A549 (cell line): Measurements from ENCODE around the gene AFF2. TPM values are rescaled to one million over a fixed set of nuclear protein-coding genes. Genes with fewer than 3 reads are reported as not detected.
A peak's percentile ranks its signal among the peaks of the same experiment; 100 is the strongest.

Source experiments
- ATAC-seq, 2 experiments: fragments of 200-7000 bp in 1 of 2; fragments of >200 bp in 1 of 2; cut with Nextera tagmentation in 1 of 2; cut with Tn5 transposase in 1 of 2; 3 replicates each; pipeline versions ENCODE4 v1.8.0 to v1.9.1; 2018 to 2020; ENCODE audit warnings: mild to moderate bottlenecking in 1 of 2, moderate library complexity in 1 of 2
- CTCF ChIA-PET: fragments of 300-600 bp; sonication (Branson Sonifier 250); formaldehyde crosslinking; extraction: SDS; loops from one replicate; lab custom pipeline; 2021; ENCODE audit warnings: antibody characterized with exemption, inconsistent platforms; lab: Yijun Ruan, JAX
- POLR2A ChIA-PET: fragments of 350-600 bp; formaldehyde crosslinking; extraction: SDS; loops from one replicate; lab custom pipeline; 2021; ENCODE audit warnings: antibody characterized with exemption, inconsistent platforms; lab: Yijun Ruan, JAX
- DNase-seq, 2 experiments: peaks; one replicate each; pipeline versions ENCODE4 v3.0.0 to v3.0.0-alpha.2; 2011 to 2016; ENCODE audit warnings: low read depth in 1 of 2, low spot score in 1 of 2
- FAIRE-seq: peaks from 2 replicates; lab custom pipeline; 2011; peaks lifted over from hg19 to GRCh38; lab: Jason Lieb, UNC
- H3K27ac ChIP-seq, 2 experiments: fragments of >200 bp; sonication (Bioruptor Twin); formaldehyde crosslinking; 3 replicates each; pipeline ENCODE4 v1.5.1; 2016 to 2017
- H3K4me1 ChIP-seq: fragments of >200 bp; sonication (Bioruptor Twin); formaldehyde crosslinking; 3 replicates; pipeline ENCODE4 v1.6.1; 2016
- H3K4me2 ChIP-seq: fragments of >200 bp; sonication (Bioruptor Twin); formaldehyde crosslinking; 3 replicates; pipeline ENCODE4 v1.6.1; 2016
- H3K4me3 ChIP-seq: fragments of >200 bp; sonication (Bioruptor Twin); formaldehyde crosslinking; 3 replicates; pipeline ENCODE4 v1.5.1; 2016
- H3K9me3 ChIP-seq: fragments of >200 bp; sonication (Bioruptor Twin); formaldehyde crosslinking; 3 replicates; pipeline ENCODE4 v1.6.1; 2016
- ATOH8 ChIP-seq: fragments of 250-450 bp; sonication (Bioruptor Pico); IDR thresholded peaks from 2 replicates; pipeline ENCODE4 v1.5.0; 2020; ENCODE audit warnings: low read depth, mild to moderate bottlenecking, moderate library complexity
- CBX2 ChIP-seq: fragments of 200-600 bp; sonication (generic); IDR thresholded peaks from 2 replicates; pipeline ENCODE4 v1.6.1; 2016; ENCODE audit warnings: low read depth, mild to moderate bottlenecking, borderline replicate concordance
- CEBPB ChIP-seq, 2 experiments: fragments of >200 bp in 1 of 2; sonication (Bioruptor Twin) in 1 of 2; formaldehyde crosslinking in 1 of 2; IDR thresholded peaks; 2 replicates each; pipeline ENCODE4 v1.6.1; 2012 to 2016
- EP300 ChIP-seq, 2 experiments: fragments of >200 bp; sonication (Bioruptor Twin); formaldehyde crosslinking; IDR thresholded peaks; 2 replicates in 1 of 2; 3 replicates in 1 of 2; pipeline ENCODE4 v1.6.1; 2016 to 2017
- ESRRA ChIP-seq: fragments of 150-350 bp; IDR thresholded peaks from 2 replicates; pipeline ENCODE4 v1.6.1; 2014; ENCODE audit warnings: mild to moderate bottlenecking, low read length, borderline replicate concordance
- FOSB ChIP-seq: fragments of 250-450 bp; sonication (Bioruptor Pico); IDR thresholded peaks from 2 replicates; pipeline ENCODE4 v1.5.0; 2020; ENCODE audit warnings: mild to moderate bottlenecking, moderate library complexity
- HOXA7 ChIP-seq: fragments of 250-450 bp; sonication (Bioruptor Pico); IDR thresholded peaks from 2 replicates; pipeline ENCODE4 v1.5.0; 2020; ENCODE audit warnings: mild to moderate bottlenecking, moderate library complexity
- HOXB13 ChIP-seq: fragments of 250-450 bp; sonication (Bioruptor Pico); IDR thresholded peaks from 2 replicates; pipeline ENCODE4 v1.5.0; 2020; ENCODE audit warnings: low read depth, mild to moderate bottlenecking, moderate library complexity
- JUN ChIP-seq, 2 experiments: fragments of >200 bp; sonication (Bioruptor Twin); formaldehyde crosslinking; IDR thresholded peaks; 2 replicates in 1 of 2; 3 replicates in 1 of 2; pipeline ENCODE4 v1.6.1; 2016 to 2017
- KDM1A ChIP-seq: fragments of 200-600 bp; sonication (generic); IDR thresholded peaks from 2 replicates; pipeline ENCODE4 v1.6.1; 2016; ENCODE audit warnings: low read depth, mild to moderate bottlenecking
- MAFK ChIP-seq: fragments of 450-650 bp; IDR thresholded peaks from 2 replicates; pipeline ENCODE4 v1.6.1; 2014; ENCODE audit not compliant: partially characterized antibody
- MYC ChIP-seq: IDR thresholded peaks from 2 replicates; pipeline ENCODE4 v1.6.1; 2012; ENCODE audit warnings: mild to moderate bottlenecking, inconsistent platforms, low read length, improper control_type of control experiment, borderline replicate concordance
- NPAS2 ChIP-seq: fragments of 250-450 bp; sonication (Bioruptor Pico); IDR thresholded peaks from 2 replicates; pipeline ENCODE4 v1.8.0; 2022; ENCODE audit warnings: mild to moderate bottlenecking, moderate library complexity, borderline replicate concordance
- NR3C1 ChIP-seq: fragments of >200 bp; sonication (Bioruptor Twin); formaldehyde crosslinking; IDR thresholded peaks from 3 replicates; pipeline ENCODE4 v1.6.1; 2017
- POLR2A ChIP-seq: IDR thresholded peaks from 2 replicates; pipeline ENCODE4 v1.6.1; 2012; ENCODE audit warnings: mild to moderate bottlenecking, low read length
- POLR2AphosphoS2 ChIP-seq: conservative IDR thresholded peaks from 2 replicates; pipeline ENCODE4 v1.6.1; 2012; ENCODE audit warnings: low read length, improper control_type of control experiment, inconsistent platforms
- RFX5 ChIP-seq: fragments of 450-650 bp; IDR thresholded peaks from 2 replicates; pipeline ENCODE4 v1.7.1; 2014; ENCODE audit warnings: antibody characterized with exemption, mild to moderate bottlenecking, moderate library complexity
- SREBF2 ChIP-seq: fragments of 450-650 bp; IDR thresholded peaks from 2 replicates; pipeline ENCODE4 v1.6.1; 2014; ENCODE audit warnings: mild to moderate bottlenecking, moderate library complexity
- TP53 ChIP-seq: fragments of 250-450 bp; sonication (Bioruptor Pico); IDR thresholded peaks from 2 replicates; pipeline ENCODE4 v1.5.0; 2021; ENCODE audit warnings: mild to moderate bottlenecking, moderate library complexity
- ZNF302 ChIP-seq: fragments of 250-450 bp; sonication (Bioruptor Pico); IDR thresholded peaks from 2 replicates; pipeline ENCODE4 v1.9.0; 2021; ENCODE audit warnings: inconsistent platforms, mild to moderate bottlenecking, moderate library complexity
- ZSCAN20 ChIP-seq: fragments of 250-450 bp; sonication (Bioruptor Pico); IDR thresholded peaks from 2 replicates; pipeline ENCODE4 v1.8.0; 2022; ENCODE audit warnings: mild to moderate bottlenecking, moderate library complexity
- WGBS: methylation state at CpG from one replicate; pipeline ENCODE4 v1.1.6; 2017; ENCODE audit errors: missing lambda C conversion rate; 5-methylcytosine and 5-hydroxymethylcytosine counted together
- polyA plus RNA-seq, 4 experiments: library from polyadenylated mRNA; depleted of rRNA in 3 of 4; stranded (reverse); fragments of >200 nt; fragmentation: RNase III in 1 of 4; extraction: RNeasy Plus Mini Kit Qiagen cat#74134 plus additional on column Dnase treatment in 1 of 4; gene quantifications; 2 replicates in 3 of 4; 3 replicates in 1 of 4; pipeline ENCODE4 v1.2.3, GENCODE V29; 2011 to 2017
- TF ChIP-seq, protein P1 (sequence below): IDR thresholded peaks from 2 replicates; pipeline ENCODE4 v1.6.1; 2012; ENCODE audit warnings: low read depth, borderline replicate concordance
- TF ChIP-seq, protein P2 (sequence below): IDR thresholded peaks from 2 replicates; pipeline ENCODE4 v1.6.1; 2012

Gene AFF2
- polyA plus RNA-seq, 2 of the 4 experiments (the other 2 are of a cell fraction): 0.04 TPM; not detected in 1

GRCh38 chrX:148613636-148614035, 113.2 kb downstream of the AFF2 start:
- ATAC-seq (no peak), FAIRE-seq (peak; percentile 13), DNase-seq (no peak)
- 0% methylated on average over 4 of the region's 4 CpGs for WGBS
- no peak for TF ChIP-seq NPAS2 (CRISPR knock-in tag)
- POLR2A ChIA-PET: no interaction called here
- H3K4me1 ChIP-seq: no peaks in the 10 kb centered on the region
- no peaks in the 10 kb centered on the region for H3K9me3 ChIP-seq
- CTCF ChIA-PET: interaction anchor here (0.5 kb wide), 1 partner anchor 11 kb away, joined by 3 read pairs; no protein-coding TSS in a partner anchor
- no peak overlapping the region for H3K27ac ChIP-seq
- no peak overlapping the region for H3K4me2 ChIP-seq
- H3K4me3 ChIP-seq: no peak overlapping the region

- no peak for DNase-seq
- ATAC-seq: no peak
- ChIA-PET POLR2A (no interaction called here), CTCF (no interaction called here)
- H3K27ac ChIP-seq: no peak overlapping the region
- H3K4me2 ChIP-seq: no peak overlapping the region
- H3K9me3 ChIP-seq: no peaks in the 10 kb centered on the region
- no peak overlapping the region for H3K4me3 ChIP-seq
- WGBS: 22% methylated on average over 2 of the region's 2 CpGs
- TF ChIP-seq CEBPB (IDR thresholded peaks at IDR 0.05) (no peak), CBX2 (no peak), SREBF2 (no peak), ZNF302 (CRISPR knock-in tag) (no peak), NPAS2 (CRISPR knock-in tag) (no peak)
- TF ChIP-seq, all 56 proteins: peak for 0
- H3K4me1 ChIP-seq: no peaks in the 10 kb centered on the region
- no peak for FAIRE-seq
Measured at GRCh38 chrX:148615491-148615890, 115.1 kb downstream of the AFF2 start.

DNA sequence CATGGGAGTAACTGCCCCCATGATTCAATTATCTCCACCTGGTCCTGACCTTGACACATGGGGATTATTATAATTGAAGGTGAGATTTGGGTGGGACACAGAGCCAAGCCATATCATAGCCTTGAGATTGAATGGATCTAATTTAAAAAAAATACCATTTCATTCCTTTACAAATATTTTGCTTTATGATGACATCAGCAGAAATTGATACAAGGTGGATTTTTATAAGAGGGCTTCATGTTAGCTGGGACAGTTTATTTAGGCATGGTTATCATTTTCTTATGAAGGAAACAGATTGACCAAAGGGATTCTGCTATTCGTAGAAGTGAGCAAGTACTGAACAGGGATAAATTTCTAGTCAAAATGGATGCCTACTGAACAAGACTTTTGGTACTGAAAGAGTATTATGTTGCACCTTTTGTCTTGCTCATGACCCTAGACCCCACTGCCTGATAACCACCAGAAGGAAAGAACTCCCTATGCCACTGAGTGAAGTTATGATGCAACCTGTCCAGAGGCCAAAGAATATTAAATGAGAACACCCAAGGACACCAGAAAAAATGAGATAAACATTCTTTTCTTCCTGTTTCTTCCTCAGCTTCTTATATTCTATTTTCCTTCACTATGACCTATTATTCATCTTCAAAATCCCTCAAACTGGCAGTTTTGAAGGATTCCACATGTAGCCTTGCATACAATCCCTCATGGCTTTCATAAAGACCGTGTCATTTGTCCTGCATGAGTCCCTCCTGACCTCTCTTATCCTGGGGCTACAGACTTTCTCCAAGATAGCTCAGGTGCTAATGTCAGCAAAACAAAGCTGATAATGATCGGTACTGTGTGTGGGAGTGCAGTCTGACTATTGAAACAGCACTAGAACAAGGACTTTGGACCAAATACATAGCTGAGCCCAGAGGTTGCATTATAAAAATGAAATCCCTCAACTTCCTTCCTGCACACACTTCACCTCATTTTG, 118.3 kb downstream of the AFF2 start:
- 0% methylated on average over 3 of the region's 3 CpGs for WGBS
- H3K4me3 ChIP-seq: no peak overlapping the region
- no peak overlapping the region for H3K27ac ChIP-seq
- POLR2A ChIA-PET: no interaction called here
- TF ChIP-seq MAFK: peak; percentile 89
- no peak for TF ChIP-seq CBX2
- H3K4me2 ChIP-seq: no peak overlapping the region
- ATAC-seq (no peak), DNase-seq (no peak), FAIRE-seq (no peak)
- H3K4me1 ChIP-seq: no peaks in the 10 kb centered on the region
- H3K9me3 ChIP-seq: no peaks in the 10 kb centered on the region
- CTCF ChIA-PET: no interaction called here

GRCh38 chrX:148620023-148620422, 119.6 kb downstream of the AFF2 start:
- WGBS: 6% methylated on average over 4 of the region's 4 CpGs
- no peak for FAIRE-seq
- no peaks in the 10 kb centered on the region for H3K4me1 ChIP-seq
- no peak for ATAC-seq
- no peaks in the 10 kb centered on the region for H3K9me3 ChIP-seq
- POLR2A ChIA-PET: no interaction called here
- TF ChIP-seq FOSB (CRISPR knock-in tag) (no peak), NR3C1 (no peak), HOXB13 (no peak), ZSCAN20 (CRISPR knock-in tag) (no peak), ESRRA (no peak), NPAS2 (CRISPR knock-in tag) (no peak), JUN (IDR thresholded peaks at IDR 0.05) (no peak), KDM1A (no peak)
- no peak overlapping the region for H3K4me2 ChIP-seq
- no peak for DNase-seq
- CTCF ChIA-PET: no interaction called here
- H3K4me3 ChIP-seq: no peak overlapping the region
- no peak overlapping the region for H3K27ac ChIP-seq

- no peak overlapping the region for H3K4me3 ChIP-seq
- H3K4me2 ChIP-seq: no peak overlapping the region
- ChIA-PET POLR2A (no interaction called here), CTCF (no interaction called here)
- no peak for ATAC-seq
- no peaks in the 10 kb centered on the region for H3K4me1 ChIP-seq
- no peak for FAIRE-seq
- 0% methylated on average over 2 of the region's 2 CpGs for WGBS
- TF ChIP-seq, protein P1, sequence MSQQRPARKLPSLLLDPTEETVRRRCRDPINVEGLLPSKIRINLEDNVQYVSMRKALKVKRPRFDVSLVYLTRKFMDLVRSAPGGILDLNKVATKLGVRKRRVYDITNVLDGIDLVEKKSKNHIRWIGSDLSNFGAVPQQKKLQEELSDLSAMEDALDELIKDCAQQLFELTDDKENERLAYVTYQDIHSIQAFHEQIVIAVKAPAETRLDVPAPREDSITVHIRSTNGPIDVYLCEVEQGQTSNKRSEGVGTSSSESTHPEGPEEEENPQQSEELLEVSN: no peak
- no peak for TF ChIP-seq MYC
- no peak for TF ChIP-seq RFX5
- TF ChIP-seq POLR2AphosphoS2: no peak
- no peak for TF ChIP-seq ATOH8 (CRISPR knock-in tag)
- TF ChIP-seq NR3C1: no peak
- no peak for TF ChIP-seq POLR2A
- no peak for TF ChIP-seq EP300 (IDR thresholded peaks at IDR 0.05)
- no peak for TF ChIP-seq HOXA7
- TF ChIP-seq, protein P2, sequence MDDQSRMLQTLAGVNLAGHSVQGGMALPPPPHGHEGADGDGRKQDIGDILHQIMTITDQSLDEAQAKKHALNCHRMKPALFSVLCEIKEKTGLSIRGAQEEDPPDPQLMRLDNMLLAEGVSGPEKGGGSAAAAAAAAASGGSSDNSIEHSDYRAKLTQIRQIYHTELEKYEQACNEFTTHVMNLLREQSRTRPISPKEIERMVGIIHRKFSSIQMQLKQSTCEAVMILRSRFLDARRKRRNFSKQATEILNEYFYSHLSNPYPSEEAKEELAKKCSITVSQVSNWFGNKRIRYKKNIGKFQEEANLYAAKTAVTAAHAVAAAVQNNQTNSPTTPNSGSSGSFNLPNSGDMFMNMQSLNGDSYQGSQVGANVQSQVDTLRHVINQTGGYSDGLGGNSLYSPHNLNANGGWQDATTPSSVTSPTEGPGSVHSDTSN: no peak
- TF ChIP-seq TP53 (CRISPR knock-in tag): no peak
- no peaks in the 10 kb centered on the region for H3K9me3 ChIP-seq
- no peak for DNase-seq
- no peak overlapping the region for H3K27ac ChIP-seq
Measured at GRCh38 chrX:148624951-148625474, 124.6 kb downstream of the AFF2 start.
